Stimulated activated CD8-positive, alpha-beta memory T cell treated with anti-CD3 and anti-CD28 coated beads, Interleukin-12 subunit alpha, Interleukin-12 subunit beta, amount 100 ng/mL, for 4 hours (primary cell): ENCODE data around the gene CITED4.

Experiments used
- DNase-seq: peaks from one replicate; pipeline ENCODE4 v3.0.0-alpha.2; 2020; ENCODE audit warnings: low read depth

CITED4 gene

DNA sequence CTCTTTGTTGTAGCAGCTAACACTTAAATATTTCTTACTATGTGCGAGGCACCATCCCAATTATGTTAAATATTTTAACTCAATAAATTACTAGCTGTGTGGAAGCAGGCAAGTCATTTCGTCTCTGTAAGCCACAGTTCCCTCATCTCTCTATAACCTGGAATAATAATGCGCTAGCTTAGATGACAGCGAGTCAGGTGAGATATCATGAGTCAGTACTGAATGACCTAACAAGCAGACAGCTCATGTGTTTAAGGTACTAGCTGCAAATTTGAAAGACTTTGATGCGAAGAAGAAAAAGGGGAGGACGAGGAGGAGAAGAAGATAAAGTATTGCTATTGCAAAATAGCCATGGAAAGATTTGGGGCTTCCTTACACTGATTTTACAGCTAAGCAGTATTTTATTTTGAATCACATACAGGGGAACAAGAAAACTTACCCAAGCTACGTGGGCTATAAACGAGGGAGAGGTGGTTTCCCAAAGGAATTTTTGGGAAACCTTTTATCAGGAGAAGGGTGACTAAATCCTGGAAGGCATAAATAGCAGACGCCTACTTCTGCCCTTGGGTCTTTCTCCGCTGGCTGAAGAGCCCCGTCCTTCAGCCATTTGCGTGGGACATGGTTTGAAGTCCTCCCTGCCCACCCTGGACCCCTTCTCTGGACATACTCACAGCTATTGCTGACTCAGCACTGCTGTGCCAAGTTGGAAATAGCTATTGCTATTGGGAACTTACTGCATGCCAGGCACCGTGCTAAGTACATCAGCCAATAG is 8.9 kb downstream of the CITED4 start:
- no peak for DNase-seq

DNA sequence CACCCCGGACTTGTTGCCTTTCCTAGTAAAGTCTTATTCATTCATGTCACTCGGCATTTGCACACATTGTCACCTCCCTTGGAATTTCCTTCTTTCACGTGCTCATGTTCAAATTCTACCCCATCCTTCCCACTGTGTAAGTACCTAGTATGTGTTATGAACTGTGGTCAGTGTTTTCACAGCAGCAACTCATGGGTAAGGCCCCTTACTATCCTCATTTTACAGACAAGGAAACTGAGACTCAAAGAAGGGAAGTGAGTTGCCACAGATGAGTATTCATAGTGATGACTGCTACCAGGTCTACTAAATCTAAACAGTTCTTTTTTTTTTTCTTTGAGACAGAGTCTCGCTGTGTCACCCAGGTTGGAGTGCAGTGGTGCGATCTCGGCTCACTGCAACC is 10.5 kb downstream of the CITED4 start:
- no peak for DNase-seq

DNA sequence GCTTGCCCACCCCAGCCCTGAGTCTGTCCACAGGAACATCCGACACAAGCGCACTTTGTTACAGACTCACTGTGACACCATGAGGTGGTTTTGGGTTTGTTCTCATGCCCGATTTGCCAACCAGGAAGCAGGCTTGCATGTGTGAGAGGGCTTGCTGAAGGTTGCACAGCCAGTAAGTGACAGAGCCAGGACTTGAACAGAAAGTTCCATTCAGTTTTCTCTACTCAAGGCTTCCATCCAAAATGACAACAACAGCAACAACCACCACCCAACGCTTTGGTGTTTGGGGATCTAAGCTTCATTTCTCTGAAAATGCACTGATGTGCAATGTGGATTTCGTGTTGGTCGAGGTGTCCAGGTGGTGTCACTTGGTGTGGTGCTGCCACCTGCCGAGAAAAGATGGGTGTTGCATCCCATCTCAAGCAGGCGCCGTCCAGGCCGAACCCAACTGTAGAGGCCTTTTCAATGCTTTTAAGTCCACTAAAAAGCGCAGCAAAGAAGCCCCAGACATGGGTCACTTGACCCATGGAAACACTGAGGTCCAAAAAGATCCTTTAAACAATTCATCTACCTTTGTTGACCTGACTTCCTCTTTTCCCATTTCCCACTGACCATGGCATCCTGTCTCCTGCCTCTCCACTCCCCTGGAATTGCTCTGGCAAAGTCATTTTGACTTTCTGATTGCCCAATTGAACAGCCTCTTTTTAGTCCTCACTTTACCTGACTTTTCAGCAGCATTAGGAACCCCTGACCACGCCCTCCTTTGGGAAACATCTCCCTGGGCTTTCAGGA is 12.2 kb downstream of the CITED4 start:
- DNase-seq = peak; percentile 57

DNA sequence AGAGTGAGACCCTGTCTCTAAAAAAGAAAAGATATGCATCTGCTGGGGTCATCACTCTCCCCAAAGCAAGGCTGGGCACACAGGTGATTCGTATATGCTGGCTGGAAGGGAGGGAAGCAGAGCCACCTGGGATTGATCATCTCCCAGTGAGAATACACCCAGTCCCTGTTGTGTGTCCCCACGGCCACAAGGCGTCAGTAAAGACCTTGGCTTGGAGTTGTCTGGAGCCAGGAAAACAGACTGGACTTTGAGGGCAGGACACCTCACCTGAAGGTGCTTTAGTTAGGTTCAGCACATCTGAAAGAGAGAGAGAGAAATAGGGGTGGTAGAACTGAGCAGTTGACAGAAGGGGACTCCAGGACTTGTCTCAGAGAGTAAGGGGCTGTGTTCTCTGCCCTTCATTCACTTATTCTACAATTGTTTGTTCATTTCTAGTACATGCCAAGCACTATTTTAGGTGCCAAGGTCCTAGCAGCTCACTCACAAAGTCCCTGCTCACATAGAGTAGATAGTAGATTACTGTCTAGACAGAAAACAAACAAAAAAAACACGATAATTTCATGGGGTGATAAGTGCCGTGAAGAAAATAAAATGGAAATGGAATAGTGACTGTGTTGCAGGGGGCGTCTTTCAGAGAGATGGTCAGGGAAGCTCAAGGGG is 13.5 kb downstream of the CITED4 start:
- no peak for DNase-seq

DNA sequence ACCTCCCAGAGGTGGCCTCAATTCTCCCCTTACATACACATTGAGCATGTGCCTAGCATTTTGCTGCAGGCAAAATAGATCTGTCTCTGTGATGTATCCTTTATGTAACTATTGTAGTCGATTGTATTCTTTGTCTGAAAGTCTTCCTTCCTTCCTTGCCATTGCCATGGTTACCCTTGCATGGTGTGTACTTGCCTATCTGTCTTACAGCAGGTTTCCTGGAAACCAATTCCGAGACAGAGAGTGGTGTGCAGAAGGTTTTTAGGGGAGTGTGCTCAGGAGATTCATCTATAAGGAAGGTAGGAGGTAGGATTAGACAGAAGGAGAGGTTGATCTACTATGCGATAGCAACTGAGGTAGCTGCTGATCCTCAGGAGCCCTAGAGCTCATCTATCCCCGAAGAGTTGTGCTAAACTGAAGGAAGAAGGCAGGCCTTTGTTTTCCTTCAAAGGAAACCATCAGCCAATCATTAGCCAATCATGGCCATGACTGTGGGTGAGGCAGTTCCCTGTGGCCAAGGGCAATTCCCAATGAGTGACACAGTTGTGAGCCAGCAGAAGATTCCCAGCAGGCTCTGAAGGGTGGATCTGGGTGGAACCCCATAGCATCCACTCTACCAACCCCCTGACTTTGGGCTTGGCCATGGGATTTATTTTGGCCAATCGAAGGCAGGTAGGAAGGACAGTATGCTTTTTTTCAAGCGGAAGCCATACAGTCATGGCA is 15.0 kb downstream of the CITED4 start:
- DNase-seq = no peak

DNA sequence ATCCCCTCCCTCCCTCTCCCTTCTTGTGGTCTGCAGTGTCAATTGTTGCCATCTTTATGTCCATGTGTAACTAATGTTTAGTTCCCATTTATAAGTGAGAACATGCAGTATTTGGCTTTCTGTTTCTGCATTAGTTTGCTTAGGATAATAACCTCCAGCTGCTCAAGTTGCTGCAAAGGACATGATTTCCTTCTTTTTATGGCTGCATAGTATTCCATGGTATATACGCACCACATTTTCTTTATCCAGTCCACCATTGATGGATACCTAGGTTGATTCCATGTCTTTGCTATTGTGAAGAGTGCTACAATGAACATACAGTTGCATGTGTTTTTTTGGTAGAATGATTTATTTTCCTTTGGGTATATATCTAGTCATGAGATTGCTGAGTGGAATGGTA is 16.3 kb downstream of the CITED4 start:
- no peak for DNase-seq

DNA sequence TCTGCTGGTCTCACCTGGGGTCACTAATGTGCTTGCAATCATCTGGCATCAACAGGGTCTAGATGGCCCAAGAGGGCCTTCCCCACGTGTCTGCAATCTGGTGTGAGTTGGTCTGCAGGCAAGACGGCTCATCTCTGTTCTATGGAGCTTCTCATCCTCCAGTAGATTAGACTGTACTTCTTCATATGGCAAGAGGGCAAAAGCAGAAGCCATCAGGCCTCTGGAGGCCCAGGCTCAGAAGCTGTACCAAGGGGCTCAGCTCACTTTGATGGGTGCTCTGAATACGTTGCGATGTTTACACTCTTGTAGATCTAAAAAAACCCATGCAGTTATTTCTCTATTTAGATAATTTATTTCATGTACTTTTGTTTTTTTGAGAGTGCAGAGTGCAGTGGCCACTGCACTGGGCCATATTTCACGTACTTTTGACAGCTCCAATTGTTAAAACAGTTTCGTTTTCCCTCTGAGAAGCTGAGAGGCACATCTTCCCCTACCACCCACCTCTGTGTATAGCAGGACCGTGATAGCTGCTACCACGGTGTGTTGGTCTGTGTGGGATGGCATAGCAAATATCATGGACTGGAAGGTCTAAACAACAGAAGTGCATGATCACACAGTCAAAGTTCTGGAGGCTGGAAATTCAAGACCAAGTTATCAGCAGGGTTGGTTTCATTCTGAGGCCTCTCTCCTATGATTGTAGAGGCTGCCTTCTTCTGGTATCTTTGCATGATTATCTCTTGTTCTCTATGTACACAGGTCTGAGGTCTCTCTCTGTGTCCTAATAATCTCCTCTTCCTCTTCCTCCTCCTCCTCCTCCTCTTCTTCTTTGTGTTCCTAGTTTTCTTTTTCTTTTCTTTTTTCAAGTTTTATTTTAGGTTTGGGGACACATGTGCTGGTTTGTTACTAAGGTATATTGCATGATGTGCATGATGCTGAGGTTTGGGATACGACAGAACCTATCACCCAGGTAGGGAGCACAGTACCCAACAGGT is 17.0 kb downstream of the CITED4 start:
- no peak for DNase-seq

DNA sequence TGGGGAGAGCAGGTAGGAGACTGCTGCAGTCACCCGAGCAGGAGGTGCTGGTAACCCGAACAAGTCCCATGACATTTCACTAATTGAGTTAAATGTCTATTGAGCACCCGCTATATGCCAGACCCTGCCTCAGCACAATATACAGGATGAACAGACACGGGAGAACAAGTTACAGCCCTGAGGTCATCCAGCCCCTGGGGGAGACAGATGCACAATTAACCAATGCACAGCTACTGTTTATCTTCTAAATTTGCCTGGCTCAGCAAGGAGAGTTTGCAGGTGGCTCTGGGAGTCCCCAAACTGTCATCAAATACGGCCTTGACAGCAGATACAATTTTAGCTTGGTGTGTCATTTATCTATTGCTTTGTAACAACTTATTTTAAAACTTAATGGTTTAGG is 18.1 kb downstream of the CITED4 start:
- DNase-seq = no peak

DNA sequence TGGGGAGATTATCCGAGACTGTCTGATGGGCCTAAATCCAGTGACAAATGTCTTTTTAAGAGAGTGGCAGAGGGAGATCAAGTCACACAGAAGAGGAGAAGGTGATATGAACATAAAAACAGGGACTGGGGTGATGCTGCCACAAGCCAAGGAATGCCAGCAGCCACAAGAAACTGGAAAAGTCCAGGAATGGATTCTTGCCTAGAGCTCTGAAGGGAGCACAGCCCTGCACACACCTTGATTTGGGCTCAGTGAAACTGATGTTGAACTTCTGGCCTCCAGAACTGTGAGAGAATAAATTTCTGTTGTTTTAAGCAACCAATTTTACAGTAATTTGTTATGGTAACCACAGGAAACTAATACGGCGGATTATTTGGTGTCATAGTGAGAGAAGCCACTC is 19.5 kb downstream of the CITED4 start:
- DNase-seq = no peak

DNA sequence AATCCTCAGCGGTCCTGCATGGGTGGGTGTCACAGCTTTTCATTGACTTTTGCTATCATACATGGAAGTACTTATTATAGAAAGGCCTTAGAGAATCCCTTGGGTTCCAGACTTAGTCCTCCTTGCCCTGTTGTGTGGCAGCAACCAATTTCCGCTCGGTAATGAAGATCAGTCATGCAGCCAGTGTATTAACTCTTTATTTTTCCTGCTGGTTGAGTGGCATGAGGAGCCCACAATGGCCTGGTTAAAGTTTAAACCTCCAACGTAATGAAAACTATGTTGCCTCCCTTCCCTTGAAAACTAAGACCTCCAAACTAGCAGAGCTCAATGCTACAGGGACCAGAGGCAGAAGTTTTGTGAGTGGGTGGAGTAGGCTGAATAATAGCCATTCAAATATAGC is 20.0 kb downstream of the CITED4 start:
- DNase-seq = no peak

DNA sequence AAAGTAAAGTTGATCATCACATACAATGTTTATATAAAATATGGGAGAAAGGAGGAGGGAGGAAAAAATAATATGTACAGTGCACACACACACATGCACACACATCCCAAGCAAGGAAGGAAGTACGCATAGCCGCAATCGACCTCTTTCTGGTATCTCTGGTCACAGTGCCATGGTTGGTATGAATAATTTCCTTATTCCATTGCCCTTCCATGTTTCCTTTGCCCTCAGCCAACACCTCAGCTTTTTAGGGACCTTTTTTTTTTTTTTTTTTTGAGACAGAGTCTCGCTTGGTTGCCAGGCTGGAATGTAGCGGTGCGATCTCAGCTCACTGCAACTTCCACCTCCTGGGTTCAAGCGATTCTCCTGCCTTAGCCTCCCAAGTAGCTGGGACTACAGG is 20.6 kb downstream of the CITED4 start:
- no peak for DNase-seq

DNA sequence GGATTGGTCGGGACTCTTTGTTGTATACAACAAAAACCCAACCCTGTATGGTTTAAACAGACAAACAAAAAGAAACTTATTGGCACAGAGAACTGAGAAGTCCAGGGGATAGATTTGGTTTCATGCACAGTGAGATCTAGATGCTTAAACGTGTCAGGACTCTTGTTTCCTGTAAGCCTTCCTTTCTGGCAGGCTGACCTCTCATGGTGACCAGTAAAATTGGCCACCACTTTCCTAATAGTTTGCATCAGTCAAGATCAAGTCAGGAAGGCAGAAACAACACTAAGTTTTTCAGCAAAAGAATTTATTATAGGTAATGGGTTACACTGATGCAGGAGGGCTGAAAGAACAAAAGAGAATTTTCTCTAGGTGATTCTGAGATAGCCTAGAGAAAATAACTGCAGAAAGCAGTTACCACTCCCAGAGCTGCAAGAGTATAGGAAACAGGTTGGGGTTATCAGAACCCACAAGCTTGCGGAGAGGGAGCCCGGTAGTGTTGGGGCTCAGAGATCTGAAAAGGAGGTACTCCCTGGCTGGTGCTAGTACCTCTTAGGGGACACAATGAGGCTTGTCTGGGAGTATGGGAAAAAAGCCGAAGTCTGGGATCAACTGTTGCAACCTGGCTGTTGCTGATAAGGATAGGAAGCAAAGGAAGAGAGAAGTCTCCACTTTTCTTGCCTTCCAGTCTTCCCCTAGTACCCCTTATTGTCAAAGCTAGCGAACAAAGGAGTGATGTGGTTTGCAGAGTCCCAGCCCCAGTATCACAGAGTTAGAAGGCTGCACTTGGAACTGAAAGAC is 21.4 kb downstream of the CITED4 start:
- DNase-seq = no peak

DNA sequence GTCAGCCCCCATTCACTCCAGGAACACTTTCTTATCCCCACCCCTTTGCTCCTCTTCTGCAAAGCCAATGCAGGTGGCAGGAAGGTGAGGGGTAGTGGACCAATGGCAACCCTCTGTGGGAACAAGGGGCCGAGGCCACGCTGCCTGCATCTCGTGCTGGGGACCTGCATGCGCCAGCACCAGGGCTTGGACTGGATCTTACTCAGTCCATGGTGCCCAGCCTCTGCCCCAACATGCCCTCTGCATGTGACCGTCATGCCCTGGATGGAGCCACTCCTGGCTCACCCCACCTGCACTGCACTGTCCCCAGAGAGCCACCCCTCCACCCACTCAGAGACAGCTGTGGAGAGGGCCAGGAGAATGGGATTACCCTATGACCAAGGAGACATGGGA is 22.2 kb downstream of the CITED4 start:
- DNase-seq = no peak

DNA sequence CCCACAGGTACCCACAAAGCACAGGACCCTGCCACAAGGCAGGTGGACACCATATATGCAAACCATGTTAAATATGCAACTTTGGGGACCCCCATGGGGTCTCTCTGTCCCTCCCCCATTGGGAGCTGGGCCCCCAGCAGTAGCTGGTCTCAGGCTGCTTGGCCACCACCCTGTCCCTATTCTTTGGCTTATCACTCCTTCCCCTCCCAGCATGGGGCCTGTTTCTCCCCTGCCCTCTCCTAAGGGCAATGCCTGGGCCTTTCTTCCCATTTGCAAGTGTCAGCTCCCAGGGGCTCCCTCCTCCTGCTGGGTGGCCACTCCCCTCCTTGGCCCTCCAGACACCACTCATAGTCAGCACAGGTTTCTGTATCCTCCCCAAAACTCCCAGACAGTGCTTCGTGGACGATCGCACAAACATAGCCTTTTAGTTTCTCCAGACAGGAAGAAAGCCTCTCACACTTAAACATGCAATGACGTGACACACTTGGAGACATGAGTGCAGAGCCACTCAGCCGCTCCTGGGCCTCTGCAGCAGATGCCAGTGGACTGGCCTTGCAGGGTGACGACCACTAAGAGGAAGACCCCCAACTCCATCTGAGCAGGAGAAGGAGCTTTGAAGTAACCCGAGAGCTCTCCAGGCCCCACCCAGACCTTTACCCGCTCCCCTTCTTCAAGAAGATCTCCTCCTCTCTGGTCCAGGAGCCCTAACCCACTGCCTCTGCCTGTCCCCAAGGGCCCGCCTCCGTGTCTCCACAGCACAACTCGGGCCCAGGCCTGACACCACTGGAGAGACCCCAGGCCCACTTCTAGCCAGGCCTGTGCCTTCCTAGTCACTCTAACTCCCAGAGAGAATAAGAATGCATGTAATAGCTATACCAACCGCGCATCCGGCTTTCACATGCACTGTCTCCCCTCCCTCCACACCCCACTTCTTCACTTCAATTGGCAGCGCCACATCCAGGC is 22.9 kb downstream of the CITED4 start:
- no peak for DNase-seq

DNA sequence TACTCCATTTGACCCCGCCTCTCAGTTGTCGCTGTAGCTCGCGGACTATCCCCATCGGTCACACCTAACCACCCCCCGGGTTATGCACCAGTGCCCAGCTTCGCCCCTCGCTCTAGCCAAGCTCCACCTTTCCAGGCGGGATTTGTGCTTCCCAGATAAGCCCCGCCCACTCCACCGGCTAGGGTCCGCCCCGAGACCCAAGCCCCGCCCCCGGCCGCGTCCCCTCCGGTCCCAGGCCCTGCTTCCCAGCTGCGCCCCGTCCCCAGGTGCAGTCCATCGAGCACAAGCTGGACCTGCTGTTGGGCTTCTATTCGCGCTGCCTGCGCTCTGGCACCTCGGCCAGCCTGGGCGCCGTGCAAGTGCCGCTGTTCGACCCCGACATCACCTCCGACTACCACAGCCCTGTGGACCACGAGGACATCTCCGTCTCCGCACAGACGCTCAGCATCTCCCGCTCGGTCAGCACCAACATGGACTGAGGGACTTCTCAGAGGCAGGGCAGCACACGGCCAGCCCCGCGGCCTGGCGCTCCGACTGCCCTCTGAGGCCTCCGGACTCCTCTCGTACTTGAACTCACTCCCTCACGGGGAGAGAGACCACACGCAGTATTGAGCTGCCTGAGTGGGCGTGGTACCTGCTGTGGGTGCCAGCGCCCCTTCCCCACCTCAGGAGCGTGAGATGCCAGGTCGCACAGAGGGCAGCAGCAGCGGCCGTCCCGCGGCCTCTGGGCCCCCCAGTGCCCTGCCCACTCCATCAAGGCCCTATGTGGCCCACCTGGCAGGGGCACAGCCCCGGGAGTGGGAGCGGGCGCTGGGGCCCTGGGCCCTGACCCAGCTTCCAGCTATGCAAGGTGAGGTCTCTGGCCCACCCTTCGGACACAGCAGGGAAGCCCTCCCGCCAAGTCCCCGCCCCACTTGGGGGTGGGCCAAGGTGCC is 23.9 kb downstream of the CITED4 start:
- DNase-seq = no peak

DNA sequence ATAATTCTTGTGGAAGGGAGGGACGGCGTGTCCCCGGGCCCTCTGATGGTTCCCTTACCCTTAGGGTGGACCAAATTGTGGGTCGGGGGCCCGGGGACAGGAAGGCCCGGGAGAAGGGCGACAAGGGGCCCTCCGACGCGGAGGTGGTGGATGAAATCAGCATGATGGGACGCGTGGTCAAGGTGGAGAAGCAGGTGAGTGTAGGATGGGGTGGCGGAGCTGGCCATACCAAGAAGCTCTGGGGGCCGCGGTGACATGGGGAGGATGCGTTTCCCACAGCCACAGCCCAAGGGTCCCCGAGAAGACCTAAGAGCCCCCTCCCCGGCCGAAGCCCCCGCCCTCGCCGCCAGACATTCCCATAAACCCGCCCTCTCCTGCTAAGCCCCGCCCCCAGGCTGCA is 24.6 kb downstream of the CITED4 start:
- DNase-seq = no peak

DNA sequence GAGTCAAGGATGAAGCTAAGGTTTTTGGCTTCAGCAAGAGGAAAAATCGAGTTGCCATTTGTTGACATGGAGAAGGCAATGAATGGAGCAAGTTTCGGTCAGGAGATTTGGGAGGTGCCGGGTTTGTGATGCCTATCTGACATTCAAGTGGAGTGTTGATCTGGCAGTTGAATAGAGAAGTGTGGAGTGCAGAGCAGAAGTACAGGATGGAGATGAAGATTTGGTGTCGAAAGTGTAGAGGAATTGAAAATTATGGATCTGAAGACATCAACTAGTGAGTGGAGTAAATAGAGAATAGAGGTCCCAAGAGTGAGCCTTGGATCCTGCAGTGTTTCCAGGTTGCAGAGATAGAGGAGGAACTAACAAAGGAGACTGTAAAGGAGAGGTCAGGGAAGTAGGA is 25.9 kb downstream of the CITED4 start:
- DNase-seq = no peak

DNA sequence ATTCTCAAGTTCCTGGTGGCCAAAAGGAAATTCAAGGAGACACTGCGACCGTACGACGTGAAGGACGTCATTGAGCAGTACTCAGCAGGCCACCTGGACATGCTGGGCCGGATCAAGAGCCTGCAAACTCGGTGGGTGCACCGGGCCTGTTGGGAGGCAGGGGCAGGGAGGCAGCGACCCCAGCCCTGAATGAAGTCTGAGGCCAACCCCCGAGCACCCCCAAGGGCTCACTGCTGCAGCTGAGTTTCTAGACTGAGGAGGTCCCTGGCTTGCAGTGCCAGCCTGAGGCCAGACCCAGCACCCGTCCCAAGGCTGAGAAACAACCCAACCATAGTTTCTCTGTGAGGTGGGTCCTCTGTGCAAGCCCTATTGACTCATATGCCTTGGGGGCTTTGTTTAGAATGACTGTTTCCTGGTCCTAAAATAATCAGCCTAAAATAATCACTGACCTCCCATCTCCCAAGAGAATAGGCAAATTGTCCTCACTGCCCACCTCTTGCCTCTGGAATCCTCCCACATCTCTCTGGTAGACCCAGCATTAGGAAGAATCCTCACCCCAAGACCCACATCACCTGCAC is 27.1 kb downstream of the CITED4 start:
- DNase-seq = no peak
